Measurements from ENCODE around the gene TMSB4X.

The TMSB4X gene

DNA sequence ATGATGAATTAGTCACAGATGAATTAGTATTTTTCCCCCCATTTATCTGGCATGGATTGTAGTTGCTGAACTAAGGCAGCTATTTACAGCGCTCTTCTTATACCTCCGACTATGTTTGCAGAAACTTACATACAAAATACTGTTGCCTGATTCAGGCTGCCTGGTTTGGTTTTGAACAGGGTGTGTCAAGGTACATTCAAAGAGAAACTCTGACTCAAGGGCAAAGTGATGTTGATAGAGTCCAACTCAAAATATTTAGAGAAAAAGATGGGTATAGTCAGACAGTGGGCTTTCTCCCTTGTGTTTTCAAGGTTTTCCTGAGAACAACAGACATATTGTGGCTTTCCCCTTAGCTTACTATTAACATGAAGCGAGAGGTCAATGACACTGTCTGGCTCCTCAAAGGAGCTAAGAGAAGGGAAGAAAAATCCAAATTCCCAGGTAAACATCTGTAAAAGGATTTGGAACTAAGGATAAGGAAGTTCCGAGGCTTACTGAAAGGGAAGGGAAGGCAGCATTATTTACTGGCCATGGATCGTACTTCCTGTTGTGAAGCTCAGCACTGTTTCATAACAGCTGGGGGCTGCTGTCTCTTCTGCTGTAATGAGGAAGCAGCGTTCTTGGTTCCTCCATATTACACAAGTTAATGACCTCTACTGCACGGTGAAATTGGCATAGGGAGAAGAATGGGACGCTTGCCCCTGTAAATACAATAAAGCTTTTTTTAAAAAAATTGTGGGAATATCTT lies 38.6 kb downstream of the TMSB4X start:
- no peak for TF ChIP-seq POLR2AphosphoS5 (IDR thresholded peaks at IDR 0.05; ENCODE audit: low read depth, low read length)
- peak; percentile 83 for TF ChIP-seq FOXP2 (optimal IDR thresholded peaks at IDR 0.05; ENCODE audit: borderline replicate concordance, extremely low read depth, extremely low read length, insufficient read depth)

DNA sequence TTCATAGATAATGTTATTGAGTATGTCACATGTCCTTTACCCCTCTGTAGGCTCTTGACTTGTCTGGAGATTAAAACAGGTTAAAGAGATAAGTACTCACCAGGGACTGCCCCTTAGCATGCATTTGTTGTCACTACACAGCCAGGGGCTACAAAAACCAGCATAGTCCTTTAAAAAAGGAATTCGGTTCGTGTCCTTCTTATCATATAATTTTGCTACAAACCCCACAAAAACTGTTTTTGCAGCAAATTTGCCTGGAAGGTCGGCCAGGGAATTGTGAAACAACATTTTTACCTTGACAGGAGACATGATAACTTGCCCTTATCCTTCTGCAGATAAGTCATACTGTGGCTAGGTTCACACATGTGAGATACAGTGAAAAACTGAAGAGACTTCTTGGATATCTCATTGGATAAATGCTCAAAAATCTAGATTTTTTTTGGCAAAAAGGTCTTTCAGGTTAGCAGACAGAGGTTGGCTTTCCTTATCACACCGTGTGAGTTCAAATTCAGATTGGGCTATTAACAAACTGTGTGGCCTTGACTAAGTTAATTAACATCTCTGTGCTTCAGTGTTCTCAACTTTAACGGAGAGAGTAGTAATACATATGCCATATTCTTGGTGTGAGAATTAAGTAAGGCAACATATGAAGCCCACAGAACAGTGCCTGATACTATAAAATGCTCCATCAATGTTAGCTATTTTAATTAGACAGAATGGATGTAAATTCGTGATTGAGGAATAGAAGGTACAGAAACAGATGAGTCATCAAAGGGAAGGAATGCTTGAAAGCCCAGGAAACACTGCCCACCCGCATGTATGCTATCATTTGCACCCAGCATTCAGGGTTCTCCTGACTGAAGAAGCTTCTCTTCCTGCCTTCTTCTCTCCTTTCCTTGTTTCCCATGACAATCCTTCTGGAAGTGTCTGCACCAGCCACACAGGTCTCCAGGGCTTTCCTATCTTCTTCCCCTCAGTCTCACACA lies 39.5 kb downstream of the TMSB4X start:
- TF ChIP-seq TAF1 (IDR thresholded peaks at IDR 0.05; ENCODE audit: borderline replicate concordance, insufficient read depth, low read length) = no peak
- no peak for TF ChIP-seq SIN3A (IDR thresholded peaks at IDR 0.05; ENCODE audit: borderline replicate concordance, insufficient read depth, low read length)
- TF ChIP-seq, protein P1, sequence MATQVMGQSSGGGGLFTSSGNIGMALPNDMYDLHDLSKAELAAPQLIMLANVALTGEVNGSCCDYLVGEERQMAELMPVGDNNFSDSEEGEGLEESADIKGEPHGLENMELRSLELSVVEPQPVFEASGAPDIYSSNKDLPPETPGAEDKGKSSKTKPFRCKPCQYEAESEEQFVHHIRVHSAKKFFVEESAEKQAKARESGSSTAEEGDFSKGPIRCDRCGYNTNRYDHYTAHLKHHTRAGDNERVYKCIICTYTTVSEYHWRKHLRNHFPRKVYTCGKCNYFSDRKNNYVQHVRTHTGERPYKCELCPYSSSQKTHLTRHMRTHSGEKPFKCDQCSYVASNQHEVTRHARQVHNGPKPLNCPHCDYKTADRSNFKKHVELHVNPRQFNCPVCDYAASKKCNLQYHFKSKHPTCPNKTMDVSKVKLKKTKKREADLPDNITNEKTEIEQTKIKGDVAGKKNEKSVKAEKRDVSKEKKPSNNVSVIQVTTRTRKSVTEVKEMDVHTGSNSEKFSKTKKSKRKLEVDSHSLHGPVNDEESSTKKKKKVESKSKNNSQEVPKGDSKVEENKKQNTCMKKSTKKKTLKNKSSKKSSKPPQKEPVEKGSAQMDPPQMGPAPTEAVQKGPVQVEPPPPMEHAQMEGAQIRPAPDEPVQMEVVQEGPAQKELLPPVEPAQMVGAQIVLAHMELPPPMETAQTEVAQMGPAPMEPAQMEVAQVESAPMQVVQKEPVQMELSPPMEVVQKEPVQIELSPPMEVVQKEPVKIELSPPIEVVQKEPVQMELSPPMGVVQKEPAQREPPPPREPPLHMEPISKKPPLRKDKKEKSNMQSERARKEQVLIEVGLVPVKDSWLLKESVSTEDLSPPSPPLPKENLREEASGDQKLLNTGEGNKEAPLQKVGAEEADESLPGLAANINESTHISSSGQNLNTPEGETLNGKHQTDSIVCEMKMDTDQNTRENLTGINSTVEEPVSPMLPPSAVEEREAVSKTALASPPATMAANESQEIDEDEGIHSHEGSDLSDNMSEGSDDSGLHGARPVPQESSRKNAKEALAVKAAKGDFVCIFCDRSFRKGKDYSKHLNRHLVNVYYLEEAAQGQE (IDR thresholded peaks at IDR 0.05; ENCODE audit: insufficient read depth in 1 of 2, low read depth in 2 of 2, low read length in 2 of 2) = no peak
- TF ChIP-seq POLR2AphosphoS5 (IDR thresholded peaks at IDR 0.05; ENCODE audit: low read depth, low read length) = no peak

DNA sequence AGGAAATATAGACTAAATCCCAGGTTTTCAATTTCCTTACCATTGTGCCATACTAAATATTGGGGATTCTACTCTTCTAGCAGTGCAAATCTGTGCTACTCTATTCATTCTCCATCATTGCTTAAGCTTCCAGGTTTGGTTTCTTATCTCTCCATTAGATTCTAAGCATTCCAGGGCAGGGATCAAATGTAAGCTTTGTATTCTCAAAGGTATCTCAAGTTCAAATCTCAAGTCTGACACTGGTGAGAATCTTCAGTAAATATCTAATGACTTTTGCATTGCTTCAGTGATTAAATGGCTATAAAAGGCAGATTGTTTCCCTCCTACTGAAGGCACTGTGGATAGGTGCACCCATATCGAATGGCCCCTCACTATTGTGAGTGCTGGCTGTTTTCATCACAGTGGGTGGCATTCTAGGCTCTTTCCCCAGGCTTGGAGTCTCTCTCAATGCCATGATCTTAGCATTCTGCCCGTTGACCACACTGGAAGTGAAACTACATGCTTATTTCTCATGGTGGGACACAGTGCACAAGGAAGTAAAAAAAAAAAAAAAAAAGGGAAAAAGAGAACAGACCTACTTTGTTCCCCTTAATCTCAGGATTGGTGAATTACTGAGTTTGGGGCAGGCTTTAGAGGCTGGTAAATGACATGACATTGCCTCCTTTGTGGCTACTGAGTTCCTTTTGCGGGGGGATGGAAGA lies 40.8 kb downstream of the TMSB4X start:
- no peak for TF ChIP-seq TAF1 (IDR thresholded peaks at IDR 0.05; ENCODE audit: borderline replicate concordance, insufficient read depth, low read length)
- TF ChIP-seq, protein P1 (IDR thresholded peaks at IDR 0.05; ENCODE audit: insufficient read depth in 1 of 2, low read depth in 2 of 2, low read length in 2 of 2) = no peak
- no peak for TF ChIP-seq POLR2AphosphoS5 (IDR thresholded peaks at IDR 0.05; ENCODE audit: low read depth, low read length)

DNA sequence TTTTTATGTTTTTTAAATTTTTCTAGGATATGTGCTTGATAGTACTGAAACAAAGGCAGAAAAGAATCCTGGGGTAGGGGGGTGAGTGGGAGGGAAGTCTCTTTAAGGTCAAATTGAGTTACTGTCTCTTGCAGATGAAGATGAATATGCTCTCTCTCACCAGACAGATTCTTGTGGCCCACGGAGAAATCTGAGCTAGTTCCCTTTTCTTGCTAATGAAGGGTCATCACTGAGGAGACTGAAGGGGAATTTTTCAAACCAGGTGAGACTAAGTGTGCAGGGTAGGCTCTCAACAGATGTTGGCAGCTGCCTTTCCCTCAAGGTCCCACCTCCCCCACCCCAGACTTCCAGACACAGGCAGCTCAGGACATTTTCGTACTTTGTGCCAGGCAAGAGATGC lies 48.0 kb downstream of the TMSB4X start:
- TF ChIP-seq FOXP2 (optimal IDR thresholded peaks at IDR 0.05; ENCODE audit: borderline replicate concordance, extremely low read depth, extremely low read length, insufficient read depth) = no peak
- TF ChIP-seq POLR2AphosphoS5 (IDR thresholded peaks at IDR 0.05; ENCODE audit: low read depth, low read length) = no peak
- no peak for TF ChIP-seq SIN3A (IDR thresholded peaks at IDR 0.05; ENCODE audit: borderline replicate concordance, insufficient read depth, low read length)
- TF ChIP-seq, protein P1 (IDR thresholded peaks at IDR 0.05; ENCODE audit: insufficient read depth in 1 of 2, low read depth in 2 of 2, low read length in 2 of 2) = no peak
- TF ChIP-seq TAF1 (IDR thresholded peaks at IDR 0.05; ENCODE audit: borderline replicate concordance, insufficient read depth, low read length) = no peak

DNA sequence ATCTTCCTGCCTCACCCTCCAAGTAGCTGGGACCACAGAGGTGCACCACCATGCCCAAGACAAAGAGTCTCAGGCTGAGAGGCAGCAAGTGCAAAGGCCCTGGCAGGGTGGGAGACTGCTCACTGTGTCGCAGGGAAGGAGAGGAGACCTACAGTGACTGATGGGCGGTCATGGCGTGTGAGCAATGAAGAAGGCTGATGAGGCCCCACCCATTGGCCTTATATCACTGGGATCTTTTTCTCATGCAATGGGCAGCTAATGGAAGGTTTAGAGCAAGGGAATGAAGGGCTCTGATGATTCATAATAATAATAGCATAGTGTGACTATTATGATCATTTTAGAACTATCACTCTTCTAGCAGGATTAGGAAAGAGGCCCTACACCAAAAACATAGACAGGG lies 48.7 kb downstream of the TMSB4X start:
- no peak for TF ChIP-seq FOXP2 (optimal IDR thresholded peaks at IDR 0.05; ENCODE audit: borderline replicate concordance, extremely low read depth, extremely low read length, insufficient read depth)

DNA sequence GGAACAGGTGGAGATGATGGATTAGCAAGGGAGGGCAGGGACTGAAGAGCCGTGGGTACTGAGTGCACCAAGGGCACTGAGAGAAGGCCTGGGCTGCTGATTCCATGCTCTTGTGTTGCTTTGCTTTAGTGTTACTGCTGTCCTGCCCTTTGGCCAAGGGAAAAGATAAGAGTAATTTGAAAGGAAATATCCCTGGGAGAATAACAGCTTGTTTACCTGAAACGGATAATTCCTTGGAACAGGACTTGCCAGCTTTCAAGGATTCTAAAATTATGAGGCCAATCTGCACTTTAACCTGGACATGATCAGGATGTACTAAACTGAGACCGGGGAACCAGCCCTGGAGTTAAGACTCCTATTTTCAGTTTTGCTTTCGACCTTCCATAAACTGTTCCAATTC lies 49.1 kb downstream of the TMSB4X start:
- TF ChIP-seq SIN3A (IDR thresholded peaks at IDR 0.05; ENCODE audit: borderline replicate concordance, insufficient read depth, low read length) = no peak
- TF ChIP-seq TAF1 (IDR thresholded peaks at IDR 0.05; ENCODE audit: borderline replicate concordance, insufficient read depth, low read length) = no peak
- TF ChIP-seq, protein P1 (IDR thresholded peaks at IDR 0.05; ENCODE audit: insufficient read depth in 1 of 2, low read depth in 2 of 2, low read length in 2 of 2) = no peak
- TF ChIP-seq POLR2AphosphoS5 (IDR thresholded peaks at IDR 0.05; ENCODE audit: low read depth, low read length) = no peak
- no peak for TF ChIP-seq FOXP2 (optimal IDR thresholded peaks at IDR 0.05; ENCODE audit: borderline replicate concordance, extremely low read depth, extremely low read length, insufficient read depth)
